ENCODE measurements around the gene SIGLEC9. TPM values are rescaled to one million over a fixed set of nuclear protein-coding genes. Genes with fewer than 3 reads are reported as not detected.

SIGLEC9 gene
- total and polyA plus RNA-seq, 2 of the 8 experiments (the other 6 are each of a cell fraction or from before 2014, with no cell fraction given) = not detected

DNA sequence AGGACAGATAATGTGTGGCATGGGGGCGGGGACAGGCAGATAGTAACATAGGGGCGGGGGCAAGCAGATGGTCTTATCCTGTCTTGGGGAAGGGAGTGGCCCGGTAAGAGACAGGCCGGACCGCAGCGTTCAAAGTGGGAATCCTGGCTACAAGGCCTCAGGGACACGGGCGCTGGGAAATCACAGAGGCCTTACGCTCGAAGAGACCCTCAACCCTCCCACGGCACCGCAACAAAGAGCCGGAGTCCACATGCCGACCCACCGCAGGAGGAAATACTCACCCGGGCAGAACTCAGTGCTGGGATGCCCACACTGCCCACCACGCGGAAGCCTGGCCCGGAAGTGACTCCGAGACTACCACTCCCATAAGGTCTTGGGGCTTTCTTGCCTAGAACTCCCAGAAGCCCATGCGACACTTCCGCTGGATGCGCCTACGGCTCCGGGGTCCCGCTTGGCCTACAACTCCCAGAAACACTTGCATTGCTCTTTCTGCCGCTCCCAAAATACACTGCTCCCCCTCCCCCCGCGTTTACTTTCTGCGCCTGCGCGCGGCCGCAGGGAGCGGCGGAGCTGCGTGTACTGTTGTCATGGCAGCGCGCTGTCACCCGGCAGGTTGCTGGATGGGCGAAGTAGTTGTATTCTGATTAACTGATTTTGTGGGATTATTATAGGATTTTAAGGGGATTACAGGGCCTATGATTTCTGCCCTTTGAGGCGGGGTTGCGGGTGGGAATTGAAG, 16.5 kb upstream of the SIGLEC9 start, which contains the start of gene CTU1 (continued):
- TF ChIP-seq MAX (IDR thresholded peaks at IDR 0.05) = peak; percentile 85
- TF ChIP-seq SP4 (IDR thresholded peaks at IDR 0.05; ENCODE audit: low read length) = no peak
- no peak for TF ChIP-seq KDM1A (IDR thresholded peaks at IDR 0.05; ENCODE audit: borderline replicate concordance, low read length)
- peak; percentile 74 for TF ChIP-seq CTBP2 (IDR thresholded peaks at IDR 0.05; ENCODE audit: borderline replicate concordance, insufficient read depth, insufficient read length, low read length)
- no peak for TF ChIP-seq RXRA (IDR thresholded peaks at IDR 0.05; ENCODE audit: insufficient read depth, low read depth, low read length)
- TF ChIP-seq, protein P1, sequence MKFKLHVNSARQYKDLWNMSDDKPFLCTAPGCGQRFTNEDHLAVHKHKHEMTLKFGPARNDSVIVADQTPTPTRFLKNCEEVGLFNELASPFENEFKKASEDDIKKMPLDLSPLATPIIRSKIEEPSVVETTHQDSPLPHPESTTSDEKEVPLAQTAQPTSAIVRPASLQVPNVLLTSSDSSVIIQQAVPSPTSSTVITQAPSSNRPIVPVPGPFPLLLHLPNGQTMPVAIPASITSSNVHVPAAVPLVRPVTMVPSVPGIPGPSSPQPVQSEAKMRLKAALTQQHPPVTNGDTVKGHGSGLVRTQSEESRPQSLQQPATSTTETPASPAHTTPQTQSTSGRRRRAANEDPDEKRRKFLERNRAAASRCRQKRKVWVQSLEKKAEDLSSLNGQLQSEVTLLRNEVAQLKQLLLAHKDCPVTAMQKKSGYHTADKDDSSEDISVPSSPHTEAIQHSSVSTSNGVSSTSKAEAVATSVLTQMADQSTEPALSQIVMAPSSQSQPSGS (IDR thresholded peaks at IDR 0.05; ENCODE audit: low read length) = no peak
- no peak for TF ChIP-seq POU5F1 (IDR thresholded peaks at IDR 0.05; ENCODE audit: low read depth, low read length)
- TF ChIP-seq SP1 (IDR thresholded peaks at IDR 0.05; ENCODE audit: low read depth, low read length) = no peak
- TF ChIP-seq, protein P2, sequence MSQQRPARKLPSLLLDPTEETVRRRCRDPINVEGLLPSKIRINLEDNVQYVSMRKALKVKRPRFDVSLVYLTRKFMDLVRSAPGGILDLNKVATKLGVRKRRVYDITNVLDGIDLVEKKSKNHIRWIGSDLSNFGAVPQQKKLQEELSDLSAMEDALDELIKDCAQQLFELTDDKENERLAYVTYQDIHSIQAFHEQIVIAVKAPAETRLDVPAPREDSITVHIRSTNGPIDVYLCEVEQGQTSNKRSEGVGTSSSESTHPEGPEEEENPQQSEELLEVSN (IDR thresholded peaks at IDR 0.05) = 0 out of 2 replicates have a peak, but pooled peaks have one; percentile 12
- 0 out of 2 replicates have a peak, but pooled peaks have one; percentile 37 for TF ChIP-seq YY1 (IDR thresholded peaks at IDR 0.05; ENCODE audit: low read depth, low read length)
- TF ChIP-seq TCF12 (IDR thresholded peaks at IDR 0.05; ENCODE audit: low read depth, low read length) = no peak
- TF ChIP-seq TBP (IDR thresholded peaks at IDR 0.05; ENCODE audit: low read depth, low read length) = 0 out of 2 replicates have a peak, but pooled peaks have one; percentile 13
- no peak for TF ChIP-seq CEBPB (IDR thresholded peaks at IDR 0.05; ENCODE audit: low read depth, low read length)
- no peak for TF ChIP-seq JUND (IDR thresholded peaks at IDR 0.05; ENCODE audit: low read length)
- peak; percentile 97 for TF ChIP-seq SIX5 (IDR thresholded peaks at IDR 0.05; ENCODE audit: low read depth, low read length)
- TF ChIP-seq GTF2F1 (IDR thresholded peaks at IDR 0.05; ENCODE audit: borderline replicate concordance, low read depth, low read length) = no peak
- TF ChIP-seq GABPA (IDR thresholded peaks at IDR 0.05; ENCODE audit: borderline replicate concordance, insufficient read depth, low read length) = peak; percentile 92
- TF ChIP-seq EP300 (IDR thresholded peaks at IDR 0.05; ENCODE audit: borderline replicate concordance in 1 of 2, low read depth in 2 of 2, low read length in 2 of 2) = no peak
- no peak for TF ChIP-seq CBX8 (IDR thresholded peaks at IDR 0.05; ENCODE audit: borderline replicate concordance, low read depth, low read length)
- TF ChIP-seq SP2 (IDR thresholded peaks at IDR 0.05; ENCODE audit: low read length) = no peak
- TF ChIP-seq EZH2 (IDR thresholded peaks at IDR 0.05; ENCODE audit: low read depth, low read length, severe bottlenecking) = no peak
- TF ChIP-seq PHF8 (conservative IDR thresholded peaks at IDR 0.05; ENCODE audit: low read depth, low read length) = peak; percentile 63; the same call in 1 of the 2 replicates

Data from H1 (cell line).